HCT116 (cell line): ENCODE data around the gene DOCK10. TPM values are rescaled to one million over a fixed set of nuclear protein-coding genes. Genes with fewer than 3 reads are reported as not detected.

Source experiments
- ATAC-seq: fragments of 200-7000 bp; cut with Tn5 transposase; 2 replicates; pipeline ENCODE4 v1.9.1; 2020; ENCODE audit warnings: mild to moderate bottlenecking, moderate library complexity
- BruUV-seq: library from RNA; stranded (reverse); fragments of 400-500 nt; replicated peaks from 2 replicates; lab custom pipeline; 2021; lab: Mats Ljungman, UMichigan
- CTCF ChIA-PET: fragments of 300-600 bp; sonication (Branson Sonifier 250); formaldehyde crosslinking; loops from one replicate; lab custom pipeline; 2021; ENCODE audit warnings: antibody characterized with exemption; lab: Charles Lee
- POLR2A ChIA-PET: fragments of 300-600, 350-600 bp; sonication (Branson Sonifier 250); formaldehyde crosslinking; loops from one replicate; lab custom pipeline; 2021; ENCODE audit warnings: antibody characterized with exemption; lab: Charles Lee
- RAD21 ChIA-PET, 2 experiments: fragments of 300-600 bp; sonication (Branson Sonifier 250); formaldehyde crosslinking; loops; one replicate each; lab custom pipeline; 2023; ENCODE audit warnings: low total read pairs in 2 of 2; ENCODE audit not compliant: uncharacterized antibody in 2 of 2, unreplicated experiment in 2 of 2, low non-redundant PET in 1 of 2; lab: Charles Lee
- DNase-seq: peaks from one replicate; pipeline ENCODE4 v3.0.0-alpha.2; 2010; ENCODE audit warnings: low read depth, low spot score
- H2AFZ ChIP-seq: fragments of 200-600 bp; shearing (Covaris generic), sonication (generic); 2 replicates; pipeline ENCODE4 v1.6.1; 2017; ENCODE audit warnings: low read depth, mixed run types, mixed read lengths, antibody characterized with exemption, low read length; ENCODE audit not compliant: poor library complexity, severe bottlenecking
- H3K27ac ChIP-seq: 2 replicates; pipeline ENCODE4 v1.5.1; 2012; ENCODE audit warnings: low read depth, low read length
- H3K27me3 ChIP-seq: fragments of 200-600 bp; sonication (generic); 2 replicates; pipeline ENCODE4 v1.6.1; 2016; ENCODE audit warnings: mixed run types, low read length, mixed read lengths; ENCODE audit not compliant: insufficient read depth
- H3K36me3 ChIP-seq, 2 experiments: fragments of 200-500 bp in 1 of 2; fragments of 200-600 bp in 1 of 2; sonication (Bioruptor generic) in 1 of 2; sonication (generic) in 1 of 2; 2 replicates each; pipeline versions ENCODE4 v1.5.1 to v1.6.1; 2014 to 2016; ENCODE audit warnings: low read length in 2 of 2, inconsistent platforms in 1 of 2, mixed read lengths in 1 of 2, mixed run types in 1 of 2; ENCODE audit not compliant: insufficient read depth in 2 of 2, control insufficient read depth in 1 of 2
- H3K4me1 ChIP-seq, 2 experiments: fragments of 200-600 bp in 1 of 2; sonication (generic) in 1 of 2; 2 replicates each; pipeline versions ENCODE4 v1.5.1 to v1.6.1; 2012 to 2017; ENCODE audit warnings: low read length in 2 of 2, inconsistent platforms in 1 of 2, mild to moderate bottlenecking in 1 of 2, mixed read lengths in 1 of 2, mixed run types in 1 of 2, moderate library complexity in 1 of 2; ENCODE audit not compliant: insufficient read depth in 2 of 2, control insufficient read depth in 1 of 2
- H3K4me2 ChIP-seq: fragments of 200-600 bp; sonication (generic); 2 replicates; pipeline ENCODE4 v1.6.1; 2017; ENCODE audit warnings: mixed run types, low read length, mixed read lengths
- H3K4me3 ChIP-seq, 2 experiments: fragments of 200-600 bp in 1 of 2; sonication (generic) in 1 of 2; replicated peaks in 1 of 2; 2 replicates each; pipeline ENCODE4 v1.5.1; 2011 to 2016; ENCODE audit warnings: low read length in 2 of 2, control low read depth in 1 of 2, low read depth in 1 of 2, mild to moderate bottlenecking in 1 of 2, mixed read lengths in 1 of 2, mixed run types in 1 of 2
- H3K79me2 ChIP-seq: fragments of 200-600 bp; sonication (generic); 2 replicates; pipeline ENCODE4 v1.6.1; 2017; ENCODE audit warnings: mild to moderate bottlenecking, mixed run types, low read length, moderate library complexity, mixed read lengths; ENCODE audit not compliant: insufficient read depth
- H3K9ac ChIP-seq: fragments of 200-600 bp; sonication (generic); 2 replicates; pipeline ENCODE4 v1.6.1; 2016; ENCODE audit warnings: low read length, mixed read lengths
- H3K9me2 ChIP-seq: fragments of 200-600 bp; sonication (generic), shearing (Covaris generic); 2 replicates; pipeline ENCODE4 v1.6.1; 2017; ENCODE audit warnings: mixed run types, mild to moderate bottlenecking, moderate library complexity; ENCODE audit not compliant: insufficient read depth
- H3K9me3 ChIP-seq, 2 experiments: fragments of 200-500 bp in 1 of 2; fragments of 200-600 bp in 1 of 2; sonication (Bioruptor generic) in 1 of 2; sonication (generic) in 1 of 2; 2 replicates each; pipeline ENCODE4 v1.6.1; 2014 to 2017; ENCODE audit warnings: low read length in 2 of 2, mixed read lengths in 2 of 2, inconsistent platforms in 1 of 2, low read depth in 1 of 2, mild to moderate bottlenecking in 1 of 2, mixed run types in 1 of 2, moderate library complexity in 1 of 2; ENCODE audit not compliant: control insufficient read depth in 1 of 2, insufficient read depth in 1 of 2
- H4K20me1 ChIP-seq: fragments of 200-600 bp; sonication (generic), shearing (Covaris generic); 2 replicates; pipeline ENCODE4 v1.6.1; 2017; ENCODE audit warnings: mixed run types, mild to moderate bottlenecking, moderate library complexity; ENCODE audit not compliant: insufficient read depth
- CBX3 ChIP-seq: IDR thresholded peaks from 2 replicates; pipeline ENCODE4 v1.6.1; 2012; ENCODE audit warnings: low read depth
- CTCF ChIP-seq, 3 experiments: fragments of 200-600 bp in 1 of 3; sonication (generic) in 1 of 3; IDR thresholded peaks in 2 of 3; conservative IDR thresholded peaks in 1 of 3; 2 replicates each; pipeline ENCODE4 v1.5.1; 2012 to 2017; ENCODE audit warnings: low read depth in 2 of 3, low read length in 2 of 3, antibody characterized with exemption in 1 of 3, borderline replicate concordance in 1 of 3, control low read depth in 1 of 3, mild to moderate bottlenecking in 1 of 3, mixed read lengths in 1 of 3, mixed run types in 1 of 3, moderate library complexity in 1 of 3; ENCODE audit not compliant: insufficient read depth in 1 of 3
- EGR1 ChIP-seq: IDR thresholded peaks from 2 replicates; pipeline ENCODE4 v1.6.1; 2012; ENCODE audit warnings: low read depth
- EZH2phosphoT487 ChIP-seq: fragments of 200-600 bp; IDR thresholded peaks from 2 replicates; pipeline ENCODE4 v1.6.1; 2018; ENCODE audit warnings: antibody characterized with exemption, borderline replicate concordance
- POLR2A ChIP-seq: IDR thresholded peaks from 2 replicates; pipeline ENCODE4 v1.7.0; 2011; ENCODE audit warnings: borderline replicate concordance; ENCODE audit not compliant: insufficient read depth, insufficient read length; ENCODE audit errors: extremely low read depth
- POLR2AphosphoS5 ChIP-seq: IDR thresholded peaks from 2 replicates; pipeline ENCODE4 v1.6.1; 2011; ENCODE audit warnings: mild to moderate bottlenecking, low read depth, low read length, moderate library complexity
- RAD21 ChIP-seq: IDR thresholded peaks from 2 replicates; pipeline ENCODE4 v1.6.1; 2012; ENCODE audit warnings: low read depth, mild to moderate bottlenecking
- SIN3A ChIP-seq: IDR thresholded peaks from 2 replicates; pipeline ENCODE4 v1.6.1; 2012; ENCODE audit warnings: low read depth
- TCF7L2 ChIP-seq: IDR thresholded peaks from 2 replicates; pipeline ENCODE4 v1.7.0; 2011; ENCODE audit warnings: borderline replicate concordance, inconsistent platforms; ENCODE audit not compliant: insufficient read depth, insufficient read length; ENCODE audit errors: extremely low read depth
- ZBTB33 ChIP-seq: IDR thresholded peaks from 2 replicates; pipeline ENCODE4 v1.6.1; 2011; ENCODE audit warnings: mild to moderate bottlenecking, low read length, moderate library complexity; ENCODE audit not compliant: insufficient replicate concordance; ENCODE audit errors: extremely low read depth
- intact Hi-C: fragments of 100-400 bp; cut with micrococcal nuclease; formaldehyde crosslinking; loops from 2 replicates; pipeline ENCODE4 v1.10.0; 2022
- total RNA-seq: library from RNA; stranded (reverse); gene quantifications from one replicate; pipeline ENCODE4 v1.2.1, GENCODE V29; 2021; ENCODE audit not compliant: unreplicated experiment
- TF ChIP-seq, protein P1 (sequence below): IDR thresholded peaks from 2 replicates; pipeline ENCODE4 v1.6.1; 2012

Gene DOCK10
- total RNA-seq, 1 experiment from 2014 or later = 0.54 TPM

DNA sequence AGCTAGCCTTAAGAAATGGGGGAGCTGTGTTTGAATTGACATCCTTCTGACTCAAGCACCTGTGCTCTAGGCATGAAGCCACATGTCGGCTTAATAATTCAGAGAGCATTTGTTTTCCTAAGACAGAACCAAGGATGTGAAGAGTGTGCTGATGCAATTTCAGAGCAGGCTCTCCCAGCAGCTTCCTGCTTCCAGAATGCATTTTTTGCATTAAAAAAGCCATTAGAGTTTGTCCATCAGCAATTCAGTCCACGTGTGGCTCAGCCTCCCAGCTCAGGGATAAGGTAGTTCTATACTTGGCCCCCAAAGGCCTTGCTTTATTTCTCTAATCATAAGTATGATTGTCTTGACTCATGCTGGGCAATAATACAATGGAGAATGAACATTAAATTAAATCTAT lies 37.7 kb downstream of the DOCK10 start:
- Histone ChIP-seq H3K36me3 (no peaks in the 10 kb centered on the region), H3K4me3 (no peak overlapping the region), H3K4me1 (peaks cover 0 to under 1% of the 10 kb centered on the region in 2 experiments; a peak in 1 of 4 replicates), H2AFZ (no peak overlapping the region), H3K9ac (no peak overlapping the region), H3K79me2 (no peaks in the 10 kb centered on the region), H3K27me3 (no peaks in the 10 kb centered on the region), H3K27ac (no peak overlapping the region), H4K20me1 (no peaks in the 10 kb centered on the region), H3K9me3 (no peaks in the 10 kb centered on the region), H3K9me2 (no peaks in the 10 kb centered on the region), H3K4me2 (no peak overlapping the region)
- no TSS peak for BruUV-seq
- TF ChIP-seq CBX3 = no peak
- TF ChIP-seq SIN3A = no peak
- TF ChIP-seq TCF7L2 = no peak
- TF ChIP-seq POLR2AphosphoS5 = no peak
- no peak for TF ChIP-seq EZH2phosphoT487
- TF ChIP-seq POLR2A = no peak
- TF ChIP-seq ZBTB33 = no peak
- TF ChIP-seq EGR1 = no peak
- intact Hi-C loops = loop anchor here (10.0 kb wide), 2 partner anchors 230 to 1030 kb away; no protein-coding TSS in a partner anchor
- DNase-seq = no peak
- ATAC-seq = no peak
- POLR2A ChIA-PET = no interaction called here
- RAD21 ChIA-PET = no interaction called here
- CTCF ChIA-PET = no interaction called here

DNA sequence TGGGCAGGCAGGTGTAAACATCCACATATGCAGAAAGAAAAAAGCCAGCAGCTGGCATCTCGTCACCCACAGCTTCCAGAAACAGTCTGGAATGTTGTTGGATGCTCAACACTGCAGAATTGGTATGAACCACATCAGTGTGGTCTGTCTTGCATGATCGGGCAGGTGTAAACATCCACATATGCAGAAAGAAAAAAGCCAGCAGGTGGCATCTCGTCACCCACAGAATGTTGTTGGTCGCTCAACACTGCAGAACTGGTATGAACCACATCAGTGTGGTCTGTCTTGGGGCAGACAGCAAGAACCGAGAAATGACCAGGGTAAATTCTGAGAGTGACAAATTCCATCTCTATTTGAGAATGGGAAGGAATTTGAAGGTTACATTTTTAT lies 39.6 kb downstream of the DOCK10 start:
- no peak overlapping the region for H3K4me3 ChIP-seq
- no peaks in the 10 kb centered on the region for H4K20me1 ChIP-seq
- no peaks in the 10 kb centered on the region for H3K27me3 ChIP-seq
- no peaks in the 10 kb centered on the region for H3K9me2 ChIP-seq
- TF ChIP-seq RAD21 (peak; percentile 39), CTCF (IDR thresholded peaks at IDR 0.05 in 2 of 3, conservative IDR thresholded peaks at IDR 0.05 in 1 of 3; ENCODE audit: borderline replicate concordance in 1 of 3, insufficient read depth in 1 of 3, low read depth in 2 of 3, low read length in 2 of 3) (peak in 2 of 3 experiments; percentile 5 to 13; a peak in 1 of 6 replicates)
- TF ChIP-seq, protein P1, sequence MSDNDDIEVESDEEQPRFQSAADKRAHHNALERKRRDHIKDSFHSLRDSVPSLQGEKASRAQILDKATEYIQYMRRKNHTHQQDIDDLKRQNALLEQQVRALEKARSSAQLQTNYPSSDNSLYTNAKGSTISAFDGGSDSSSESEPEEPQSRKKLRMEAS = no peak
- TF ChIP-seq, all 23 proteins: peak for 2
- ChIA-PET POLR2A (no interaction called here), CTCF (interaction anchor here (0.8 to 1.2 kb wide), 4 partner anchors 8 to 658 kb away, joined by 3 to 5 read pairs (median 4); no protein-coding TSS in a partner anchor), RAD21 (interaction anchor here in 1 of 2 experiments (0.6 kb wide), 1 partner anchor 116 kb away, joined by 3 read pairs; no protein-coding TSS in a partner anchor)
- Histone ChIP-seq H3K79me2 (no peaks in the 10 kb centered on the region), H3K36me3 (no peaks in the 10 kb centered on the region), H3K9ac (no peak overlapping the region), H3K27ac (no peak overlapping the region), H3K4me2 (no peak overlapping the region), H3K4me1 (no peaks in the 10 kb centered on the region), H3K9me3 (no peaks in the 10 kb centered on the region), H2AFZ (peak overlapping the region; percentile 8)
- DNase-seq (no peak), ATAC-seq (peak; percentile 74)
- intact Hi-C loops = loop anchor here (1.0 to 10.0 kb wide), 6 partner anchors 71 to 1028 kb away; no protein-coding TSS in a partner anchor
- BruUV-seq = no TSS peak
